ENCODE results near the gene NT5DC3. TPM values are rescaled to one million over a fixed set of nuclear protein-coding genes. Genes with fewer than 3 reads are reported as not detected.
A peak's percentile ranks its signal among the peaks of the same experiment; 100 is the strongest.

NT5DC3 gene
- total RNA-seq, 2 donors from 2014 or later, result 36.0 to 62.4 TPM

GRCh38 chr12:103823871-103824270 lies 17.2 kb downstream of the NT5DC3 start:
- Histone ChIP-seq H3K36me3 (peaks cover 10% of the 10 kb centered on the region), H3K9me3 (no peaks in the 10 kb centered on the region), H3K4me3 (no peak overlapping the region), H3K27ac (no peak overlapping the region), H3K27me3 (replicated peaks; ENCODE audit: insufficient read depth) (no peaks in the 10 kb centered on the region), H3K4me1 (ENCODE audit: control insufficient read depth in 1 of 2, low read depth in 2 of 2) (peaks cover 31 to 98% of the 10 kb centered on the region in 2 donors)
- DNase-seq (ENCODE audit: low spot score) (no peak), ATAC-seq (ENCODE audit: insufficient number of reproducible peaks, low FRiP score, low read depth) (no peak)
- TF ChIP-seq, protein P1, sequence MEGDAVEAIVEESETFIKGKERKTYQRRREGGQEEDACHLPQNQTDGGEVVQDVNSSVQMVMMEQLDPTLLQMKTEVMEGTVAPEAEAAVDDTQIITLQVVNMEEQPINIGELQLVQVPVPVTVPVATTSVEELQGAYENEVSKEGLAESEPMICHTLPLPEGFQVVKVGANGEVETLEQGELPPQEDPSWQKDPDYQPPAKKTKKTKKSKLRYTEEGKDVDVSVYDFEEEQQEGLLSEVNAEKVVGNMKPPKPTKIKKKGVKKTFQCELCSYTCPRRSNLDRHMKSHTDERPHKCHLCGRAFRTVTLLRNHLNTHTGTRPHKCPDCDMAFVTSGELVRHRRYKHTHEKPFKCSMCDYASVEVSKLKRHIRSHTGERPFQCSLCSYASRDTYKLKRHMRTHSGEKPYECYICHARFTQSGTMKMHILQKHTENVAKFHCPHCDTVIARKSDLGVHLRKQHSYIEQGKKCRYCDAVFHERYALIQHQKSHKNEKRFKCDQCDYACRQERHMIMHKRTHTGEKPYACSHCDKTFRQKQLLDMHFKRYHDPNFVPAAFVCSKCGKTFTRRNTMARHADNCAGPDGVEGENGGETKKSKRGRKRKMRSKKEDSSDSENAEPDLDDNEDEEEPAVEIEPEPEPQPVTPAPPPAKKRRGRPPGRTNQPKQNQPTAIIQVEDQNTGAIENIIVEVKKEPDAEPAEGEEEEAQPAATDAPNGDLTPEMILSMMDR (IDR thresholded peaks at IDR 0.05), result no peak

GRCh38 chr12:103821773-103822172 lies 19.3 kb downstream of the NT5DC3 start:
- DNase-seq (ENCODE audit: low spot score) (no peak), ATAC-seq (ENCODE audit: insufficient number of reproducible peaks, low FRiP score, low read depth) (no peak)
- H3K9me3 ChIP-seq, result no peaks in the 10 kb centered on the region
- TF ChIP-seq, protein P1 (IDR thresholded peaks at IDR 0.05), result no peak
- peaks cover 10% of the 10 kb centered on the region for H3K36me3 ChIP-seq
- peaks cover 20 to 87% of the 10 kb centered on the region in 2 donors for H3K4me1 ChIP-seq (ENCODE audit: control insufficient read depth in 1 of 2, low read depth in 2 of 2)
- H3K27me3 ChIP-seq (replicated peaks; ENCODE audit: insufficient read depth), result no peaks in the 10 kb centered on the region
- H3K27ac ChIP-seq, result no peak overlapping the region
- H3K4me3 ChIP-seq, result no peak overlapping the region

GRCh38 chr12:103820881-103821489 lies 20.0 kb downstream of the NT5DC3 start:
- no peak for ATAC-seq (ENCODE audit: insufficient number of reproducible peaks, low FRiP score, low read depth)
- peaks cover 10% of the 10 kb centered on the region for H3K36me3 ChIP-seq
- H3K27ac ChIP-seq, result peak overlapping the region in 1 of 2 donors; percentile 17
- TF ChIP-seq, protein P1 (IDR thresholded peaks at IDR 0.05), result no peak
- no peaks in the 10 kb centered on the region for H3K9me3 ChIP-seq
- H3K4me3 ChIP-seq, result no peak overlapping the region
- DNase-seq (ENCODE audit: low spot score), result no peak
- no peaks in the 10 kb centered on the region for H3K27me3 ChIP-seq (replicated peaks; ENCODE audit: insufficient read depth)
- H3K4me1 ChIP-seq (ENCODE audit: control insufficient read depth in 1 of 2, low read depth in 2 of 2), result peaks cover 25 to 87% of the 10 kb centered on the region in 2 donors

- DNase-seq (ENCODE audit: low spot score) (no peak), ATAC-seq (ENCODE audit: insufficient number of reproducible peaks, low FRiP score, low read depth) (no peak)
- H3K4me1 ChIP-seq (ENCODE audit: control insufficient read depth in 1 of 2, low read depth in 2 of 2), result peaks cover 25 to 86% of the 10 kb centered on the region in 2 donors
- TF ChIP-seq, protein P1 (IDR thresholded peaks at IDR 0.05), result no peak
- H3K36me3 ChIP-seq, result peaks cover 10% of the 10 kb centered on the region
- H3K27ac ChIP-seq, result peak overlapping the region in 1 of 2 donors; percentile 17
- H3K4me3 ChIP-seq, result no peak overlapping the region
- no peaks in the 10 kb centered on the region for H3K27me3 ChIP-seq (replicated peaks; ENCODE audit: insufficient read depth)
- H3K9me3 ChIP-seq, result no peaks in the 10 kb centered on the region
Observed at GRCh38 chr12:103820361-103820760, 20.7 kb downstream of the NT5DC3 start.

GRCh38 chr12:103819892-103820291 lies 21.1 kb downstream of the NT5DC3 start:
- TF ChIP-seq, protein P1 (IDR thresholded peaks at IDR 0.05), result no peak
- H3K27ac ChIP-seq, result no peak overlapping the region

More at GRCh38 chr12:103819892-103820291, 21.1 kb downstream of the NT5DC3 start:
- H3K27me3 ChIP-seq (replicated peaks; ENCODE audit: insufficient read depth), result no peaks in the 10 kb centered on the region
- ATAC-seq (ENCODE audit: insufficient number of reproducible peaks, low FRiP score, low read depth) (no peak), DNase-seq (ENCODE audit: low spot score) (no peak)
- H3K36me3 ChIP-seq, result peaks cover 10% of the 10 kb centered on the region
- peaks cover 22 to 86% of the 10 kb centered on the region in 2 donors for H3K4me1 ChIP-seq (ENCODE audit: control insufficient read depth in 1 of 2, low read depth in 2 of 2)
- no peak overlapping the region for H3K4me3 ChIP-seq
- H3K9me3 ChIP-seq, result no peaks in the 10 kb centered on the region
